Esophagus muscularis mucosa (tissue), 4 donors: ENCODE results near the gene UNC13C. TPM values are rescaled to one million over a fixed set of nuclear protein-coding genes. Genes with fewer than 3 reads are reported as not detected.

ENCODE experiments used
- DNase-seq: peaks from one replicate; pipeline ENCODE4 v3.0.0-alpha.2; 2017; ENCODE audit errors: extremely low spot score
- H3K27ac ChIP-seq, 4 donors: fragments of 200-600 bp; sonication (generic); replicated peaks in 1 of 4; 1 replicate in 3 of 4; 2 replicates in 1 of 4; pipeline ENCODE4 v1.5.1; 2016 to 2019; ENCODE audit warnings: mild to moderate bottlenecking in 1 of 4
- H3K27me3 ChIP-seq, 4 donors: fragments of 200-600 bp; sonication (generic); one replicate each; pipeline versions ENCODE4 v1.5.1 to v1.6.0; 2016 to 2019
- H3K36me3 ChIP-seq, 4 donors: fragments of 200-600 bp; sonication (generic); one replicate each; pipeline ENCODE4 v1.5.1; 2016 to 2019
- H3K4me1 ChIP-seq, 4 donors: fragments of 200-600 bp; sonication (generic); one replicate each; pipeline ENCODE4 v1.5.1; 2016 to 2019
- H3K4me3 ChIP-seq, 4 donors: fragments of 200-600 bp; sonication (generic); 1 replicate in 2 of 4; 2 replicates in 2 of 4; pipeline ENCODE4 v1.5.1; 2016 to 2019; ENCODE audit warnings: mild to moderate bottlenecking in 4 of 4, moderate library complexity in 1 of 4
- H3K9me3 ChIP-seq, 4 donors: fragments of 200-600 bp; sonication (generic); 1 replicate in 3 of 4; 2 replicates in 1 of 4; pipeline ENCODE4 v1.5.1; 2016 to 2019
- CTCF ChIP-seq, 3 experiments: fragments of 200-600 bp in 2 of 3; fragments of 450-650 bp in 1 of 3; sonication (generic) in 2 of 3; IDR thresholded peaks; one replicate each; pipeline ENCODE4 v1.5.1; 2017 to 2019; ENCODE audit warnings: antibody characterized with exemption in 3 of 3, mild to moderate bottlenecking in 2 of 3, moderate library complexity in 1 of 3
- EP300 ChIP-seq: sonication (generic); formaldehyde crosslinking; IDR thresholded peaks from one replicate; pipeline ENCODE4 v1.6.1; 2017; ENCODE audit warnings: antibody characterized with exemption
- POLR2A ChIP-seq: fragments of 450-650 bp; IDR thresholded peaks from one replicate; pipeline ENCODE4 v1.6.1; 2017; ENCODE audit warnings: antibody characterized with exemption, moderate library complexity, mild to moderate bottlenecking, low read depth
- POLR2AphosphoS5 ChIP-seq, 2 donors: sonication (generic); formaldehyde crosslinking; IDR thresholded peaks; one replicate each; pipeline ENCODE4 v1.6.1; 2017; ENCODE audit warnings: antibody characterized with exemption in 2 of 2
- WGBS: methylation state at CpG from one replicate; pipeline ENCODE4 v1.1.5; 2018; 5-methylcytosine and 5-hydroxymethylcytosine counted together
- intact Hi-C: fragments of 100-400 bp; cut with DNase I; formaldehyde crosslinking; loops from one replicate; pipeline ENCODE4 v1.15.1; 2023
- total RNA-seq, 4 donors: library from RNA; depleted of rRNA; stranded (reverse); fragments of >200 nt; gene quantifications; one replicate each; pipeline versions ENCODE4 v1.1.0 to v1.2.1, GENCODE V29; 2016

Gene UNC13C
- total RNA-seq, 4 donors from 2014 or later: 0.17 to 4.2 (median 0.59) TPM

DNA sequence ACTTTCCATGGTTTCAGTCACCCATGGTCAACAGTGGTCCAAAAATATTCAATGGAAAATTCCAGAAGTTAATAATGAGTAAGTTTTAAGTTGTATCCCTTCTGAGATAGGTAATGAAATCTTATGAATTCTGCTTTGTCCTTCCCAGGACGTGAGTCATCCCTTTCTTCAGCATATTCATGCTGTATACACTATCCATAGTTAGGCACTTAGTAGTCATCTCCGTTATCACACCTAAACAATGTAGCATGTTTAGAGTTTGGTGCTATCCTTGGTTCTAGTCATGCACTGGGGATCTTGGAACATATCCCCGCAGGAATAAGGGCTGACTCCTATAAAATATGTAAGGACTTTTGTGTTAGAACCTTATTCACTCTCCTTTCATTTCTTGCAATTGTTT is 153.2 kb downstream of the UNC13C start:
- DNase-seq: no peak
- Histone ChIP-seq H3K27me3 (no peaks in the 10 kb centered on the region), H3K36me3 (no peaks in the 10 kb centered on the region), H3K27ac (no peak overlapping the region), H3K9me3 (no peaks in the 10 kb centered on the region), H3K4me1 (no peaks in the 10 kb centered on the region), H3K4me3 (no peak overlapping the region)
- intact Hi-C loops: no loop called here
- WGBS: 68% methylated on average over 3 of the region's 3 CpGs
- TF ChIP-seq CTCF (IDR thresholded peaks at IDR 0.05) (no peak), POLR2A (no peak), EP300 (no peak), POLR2AphosphoS5 (IDR thresholded peaks at IDR 0.05) (no peak)

- WGBS: 80% methylated on average over 1 of the region's 1 CpG
- H3K36me3 ChIP-seq: no peaks in the 10 kb centered on the region
These were observed 170.9 kb downstream of the UNC13C start for GRCh38 chr15:54149115-54149531.

GRCh38 chr15:54150255-54150654 is 172.0 kb downstream of the UNC13C start:
- DNase-seq: no peak
- Histone ChIP-seq H3K9me3 (no peaks in the 10 kb centered on the region), H3K4me3 (no peak overlapping the region), H3K27ac (no peak overlapping the region), H3K27me3 (no peaks in the 10 kb centered on the region), H3K4me1 (no peaks in the 10 kb centered on the region), H3K36me3 (no peaks in the 10 kb centered on the region)
- intact Hi-C loops: no loop called here
- TF ChIP-seq POLR2A: no peak
- TF ChIP-seq POLR2AphosphoS5 (IDR thresholded peaks at IDR 0.05): no peak
- WGBS: 67% methylated on average over 4 of the region's 4 CpGs

More at GRCh38 chr15:54149115-54149531, 170.9 kb downstream of the UNC13C start:
- Histone ChIP-seq H3K27ac (no peak overlapping the region), H3K27me3 (no peaks in the 10 kb centered on the region), H3K4me3 (no peak overlapping the region), H3K9me3 (no peaks in the 10 kb centered on the region), H3K4me1 (no peaks in the 10 kb centered on the region)
- TF ChIP-seq POLR2AphosphoS5 (IDR thresholded peaks at IDR 0.05) (no peak), POLR2A (no peak), EP300 (no peak), CTCF (IDR thresholded peaks at IDR 0.05) (no peak)
- DNase-seq: no peak
- intact Hi-C loops: no loop called here

GRCh38 chr15:54159012-54159411 is 180.8 kb downstream of the UNC13C start:
- no peaks in the 10 kb centered on the region for H3K27me3 ChIP-seq
- intact Hi-C loops: no loop called here
- TF ChIP-seq POLR2A: no peak
- TF ChIP-seq EP300: no peak
- TF ChIP-seq CTCF (IDR thresholded peaks at IDR 0.05): no peak
- no peak for TF ChIP-seq POLR2AphosphoS5 (IDR thresholded peaks at IDR 0.05)
- no peaks in the 10 kb centered on the region for H3K9me3 ChIP-seq
- H3K4me3 ChIP-seq: no peak overlapping the region
- H3K27ac ChIP-seq: no peak overlapping the region
- H3K4me1 ChIP-seq: no peaks in the 10 kb centered on the region
- DNase-seq: no peak
- H3K36me3 ChIP-seq: no peaks in the 10 kb centered on the region
- WGBS: 84% methylated on average over 4 of the region's 4 CpGs

DNA sequence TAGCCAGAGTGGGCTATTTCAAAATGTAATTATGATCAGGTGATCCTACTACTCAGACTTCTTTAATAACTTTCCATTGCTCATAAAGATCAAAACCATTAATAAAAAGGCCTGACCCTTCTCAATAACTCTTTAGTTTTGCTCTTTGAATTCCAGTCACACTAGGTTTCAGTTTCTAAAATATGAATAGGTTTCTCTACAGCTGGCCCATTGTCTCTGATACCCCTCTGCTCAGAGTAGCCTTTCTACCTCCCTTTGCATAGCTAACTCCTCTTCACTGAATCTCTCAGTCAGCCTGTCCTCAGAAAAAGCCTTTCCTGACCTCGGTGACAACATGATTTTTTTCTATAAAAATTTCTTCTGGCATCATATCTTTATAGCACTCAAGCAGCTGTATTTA is 209.1 kb downstream of the UNC13C start:
- no peaks in the 10 kb centered on the region for H3K4me1 ChIP-seq
- WGBS: 93% methylated on average over 1 of the region's 1 CpG
- H3K4me3 ChIP-seq: no peak overlapping the region
- no peak overlapping the region for H3K27ac ChIP-seq
- no peaks in the 10 kb centered on the region for H3K36me3 ChIP-seq
- intact Hi-C loops: no loop called here
- TF ChIP-seq POLR2A (no peak), CTCF (IDR thresholded peaks at IDR 0.05) (no peak), POLR2AphosphoS5 (IDR thresholded peaks at IDR 0.05) (no peak), EP300 (no peak)
- DNase-seq: no peak
- peaks cover 0 to 5% (median 0%) of the 10 kb centered on the region in 4 donors for H3K9me3 ChIP-seq
- H3K27me3 ChIP-seq: no peaks in the 10 kb centered on the region
